ENCODE measurements around the gene ZNF189. TPM values are rescaled to one million over a fixed set of nuclear protein-coding genes. Genes with fewer than 3 reads are reported as not detected.

ZNF189 gene
- total and polyA plus RNA-seq, 2 donors (not counting 3 experiments of a cell fraction or from before 2014, with no cell fraction given): 3.3 to 14.6 TPM

DNA sequence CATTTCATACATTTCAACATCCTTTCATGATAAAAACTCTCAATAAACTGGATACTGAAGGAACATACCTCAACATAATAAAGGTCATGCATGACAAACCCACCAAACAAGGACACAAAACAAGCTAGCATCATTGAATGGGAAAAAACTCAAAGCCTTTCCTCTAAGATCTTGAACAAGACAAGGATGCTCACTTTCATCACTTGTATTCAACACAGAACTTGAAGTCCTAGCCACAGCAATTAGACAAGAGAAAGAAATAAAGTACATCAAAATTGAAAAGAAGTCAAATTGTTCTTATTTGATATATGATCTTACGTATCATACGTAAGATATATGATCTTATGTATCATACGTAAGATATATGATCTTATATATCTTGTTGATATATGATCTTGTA is 5.5 kb upstream of the ZNF189 start:
- Histone ChIP-seq H3K36me3 (ENCODE audit: control insufficient read depth in 2 of 2, extremely low read depth in 1 of 2, insufficient read depth in 2 of 2, low read length in 2 of 2) (peaks cover 0 to 3% of the 10 kb centered on the region in 2 experiments), H3K27ac (ENCODE audit: insufficient read depth, low read depth, low read length) (no peak overlapping the region), H3K79me2 (ENCODE audit: control insufficient read depth, insufficient read depth, low read length) (peaks cover 65% of the 10 kb centered on the region), H4K20me1 (replicated peaks; ENCODE audit: control insufficient read depth, extremely low read depth, insufficient read depth, low read length) (peaks cover 5% of the 10 kb centered on the region), H2AFZ (ENCODE audit: low read depth, low read length) (no peak overlapping the region), H3K4me3 (replicated peaks in 1 of 3; ENCODE audit: insufficient read depth in 1 of 3, low read depth in 1 of 3, low read length in 3 of 3) (no peak overlapping the region), H3K9me1 (replicated peaks; ENCODE audit: control insufficient read depth, extremely low read depth, insufficient read depth, low read length) (no peaks in the 10 kb centered on the region), H3K27me3 (ENCODE audit: control insufficient read depth in 2 of 2, insufficient read depth in 2 of 2, low read length in 2 of 2) (no peaks in the 10 kb centered on the region), H3K4me2 (ENCODE audit: insufficient read depth, low read length) (no peak overlapping the region), H3K9ac (replicated peaks; ENCODE audit: extremely low read depth, insufficient read depth, low read length) (no peak overlapping the region), H3K9me3 (replicated peaks; ENCODE audit: control insufficient read depth, insufficient read depth, low read length) (no peaks in the 10 kb centered on the region), H3K4me1 (ENCODE audit: control insufficient read depth, extremely low read depth, insufficient read depth, low read length) (peaks cover 7% of the 10 kb centered on the region)
- dilution Hi-C loops (cut with MboI; ENCODE audit: extremely low pct_ligation_motif_present, low sequenced_read_pairs) (no loop called here), intact Hi-C loops (cut with micrococcal nuclease) (no loop called here)
- FAIRE-seq (no peak), DNase-seq (ENCODE audit: low read depth, low spot score) (no peak)
- no TSS peak for BruUV-seq (replicated peaks)
- POLR2A ChIA-PET: no interaction called here
- CTCF ChIA-PET: interaction anchor here (0.9 kb wide), 1 partner anchor 137 kb away, joined by 3 read pairs; no protein-coding TSS in a partner anchor
- TF ChIP-seq, protein P1, sequence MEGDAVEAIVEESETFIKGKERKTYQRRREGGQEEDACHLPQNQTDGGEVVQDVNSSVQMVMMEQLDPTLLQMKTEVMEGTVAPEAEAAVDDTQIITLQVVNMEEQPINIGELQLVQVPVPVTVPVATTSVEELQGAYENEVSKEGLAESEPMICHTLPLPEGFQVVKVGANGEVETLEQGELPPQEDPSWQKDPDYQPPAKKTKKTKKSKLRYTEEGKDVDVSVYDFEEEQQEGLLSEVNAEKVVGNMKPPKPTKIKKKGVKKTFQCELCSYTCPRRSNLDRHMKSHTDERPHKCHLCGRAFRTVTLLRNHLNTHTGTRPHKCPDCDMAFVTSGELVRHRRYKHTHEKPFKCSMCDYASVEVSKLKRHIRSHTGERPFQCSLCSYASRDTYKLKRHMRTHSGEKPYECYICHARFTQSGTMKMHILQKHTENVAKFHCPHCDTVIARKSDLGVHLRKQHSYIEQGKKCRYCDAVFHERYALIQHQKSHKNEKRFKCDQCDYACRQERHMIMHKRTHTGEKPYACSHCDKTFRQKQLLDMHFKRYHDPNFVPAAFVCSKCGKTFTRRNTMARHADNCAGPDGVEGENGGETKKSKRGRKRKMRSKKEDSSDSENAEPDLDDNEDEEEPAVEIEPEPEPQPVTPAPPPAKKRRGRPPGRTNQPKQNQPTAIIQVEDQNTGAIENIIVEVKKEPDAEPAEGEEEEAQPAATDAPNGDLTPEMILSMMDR (IDR thresholded peaks at IDR 0.05; ENCODE audit: extremely low read depth in 1 of 2, insufficient read depth in 1 of 2, low read depth in 1 of 2, low read length in 2 of 2): no peak
- no peak for TF ChIP-seq MYC (IDR thresholded peaks at IDR 0.05; ENCODE audit: low read depth, low read length)
- no peak for TF ChIP-seq GATA2 (IDR thresholded peaks at IDR 0.05; ENCODE audit: insufficient read depth, insufficient read length, low read depth, low read length)
- no peak for TF ChIP-seq POLR2AphosphoS5 (IDR thresholded peaks at IDR 0.05; ENCODE audit: insufficient read depth, low read depth, low read length)
- TF ChIP-seq FOS (IDR thresholded peaks at IDR 0.05; ENCODE audit: borderline replicate concordance, insufficient read depth, low read length): no peak
- TF ChIP-seq JUN (IDR thresholded peaks at IDR 0.05; ENCODE audit: borderline replicate concordance, insufficient read depth, insufficient read length, low read depth): no peak
- no peak for TF ChIP-seq EZH2 (IDR thresholded peaks at IDR 0.05; ENCODE audit: borderline replicate concordance, low read depth, low read length, severe bottlenecking)
- TF ChIP-seq POLR2A (IDR thresholded peaks at IDR 0.05; ENCODE audit: low read depth, low read length): no peak
- TF ChIP-seq, protein P2, sequence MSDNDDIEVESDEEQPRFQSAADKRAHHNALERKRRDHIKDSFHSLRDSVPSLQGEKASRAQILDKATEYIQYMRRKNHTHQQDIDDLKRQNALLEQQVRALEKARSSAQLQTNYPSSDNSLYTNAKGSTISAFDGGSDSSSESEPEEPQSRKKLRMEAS (IDR thresholded peaks at IDR 0.05; ENCODE audit: insufficient read depth, insufficient read length): no peak

All from endothelial cell of umbilical vein (primary cell).